HL-60 (cell line): ENCODE measurements around the gene PTGR3.

ENCODE experiments used
- DNase-seq, 2 experiments: peaks; one replicate each; pipeline ENCODE4 v3.0.0-alpha.2; 2010 to 2020; ENCODE audit warnings: low read depth in 1 of 2, low spot score in 1 of 2
- H3K27ac ChIP-seq: fragments of 250-450 bp; sonication (Bioruptor Pico); replicated peaks from 2 replicates; pipeline ENCODE4 v1.5.1; 2020; ENCODE audit warnings: mild to moderate bottlenecking, moderate library complexity
- H3K27me3 ChIP-seq: fragments of 250-450 bp; sonication (Bioruptor Pico); 2 replicates; pipeline ENCODE4 v1.5.1; 2021; ENCODE audit warnings: mild to moderate bottlenecking, moderate library complexity; ENCODE audit not compliant: insufficient read depth, poor library complexity, severe bottlenecking
- H3K4me3 ChIP-seq: replicated peaks from 2 replicates; pipeline ENCODE4 v1.5.1; 2011; ENCODE audit warnings: mild to moderate bottlenecking, control low read depth, low read length; ENCODE audit not compliant: insufficient read depth
- GABPA ChIP-seq: IDR thresholded peaks from 2 replicates; pipeline ENCODE4 v1.6.1; 2012; ENCODE audit warnings: low read depth
- POLR2AphosphoS5 ChIP-seq: IDR thresholded peaks from 2 replicates; pipeline ENCODE4 v1.6.1; 2012; ENCODE audit warnings: low read depth
- SPI1 ChIP-seq: IDR thresholded peaks from 2 replicates; pipeline ENCODE4 v1.6.1; 2012; ENCODE audit warnings: low read depth, mild to moderate bottlenecking, borderline replicate concordance
- TF ChIP-seq, protein P1 (sequence below): IDR thresholded peaks from one replicate; pipeline ENCODE4 v1.5.1; 2011; ENCODE audit warnings: low read length, control low read depth, inconsistent platforms; ENCODE audit not compliant: insufficient read depth
- TF ChIP-seq, protein P2 (sequence below): IDR thresholded peaks from 2 replicates; pipeline ENCODE4 v1.6.1; 2012; ENCODE audit warnings: low read depth; ENCODE audit not compliant: insufficient replicate concordance

Gene PTGR3

DNA sequence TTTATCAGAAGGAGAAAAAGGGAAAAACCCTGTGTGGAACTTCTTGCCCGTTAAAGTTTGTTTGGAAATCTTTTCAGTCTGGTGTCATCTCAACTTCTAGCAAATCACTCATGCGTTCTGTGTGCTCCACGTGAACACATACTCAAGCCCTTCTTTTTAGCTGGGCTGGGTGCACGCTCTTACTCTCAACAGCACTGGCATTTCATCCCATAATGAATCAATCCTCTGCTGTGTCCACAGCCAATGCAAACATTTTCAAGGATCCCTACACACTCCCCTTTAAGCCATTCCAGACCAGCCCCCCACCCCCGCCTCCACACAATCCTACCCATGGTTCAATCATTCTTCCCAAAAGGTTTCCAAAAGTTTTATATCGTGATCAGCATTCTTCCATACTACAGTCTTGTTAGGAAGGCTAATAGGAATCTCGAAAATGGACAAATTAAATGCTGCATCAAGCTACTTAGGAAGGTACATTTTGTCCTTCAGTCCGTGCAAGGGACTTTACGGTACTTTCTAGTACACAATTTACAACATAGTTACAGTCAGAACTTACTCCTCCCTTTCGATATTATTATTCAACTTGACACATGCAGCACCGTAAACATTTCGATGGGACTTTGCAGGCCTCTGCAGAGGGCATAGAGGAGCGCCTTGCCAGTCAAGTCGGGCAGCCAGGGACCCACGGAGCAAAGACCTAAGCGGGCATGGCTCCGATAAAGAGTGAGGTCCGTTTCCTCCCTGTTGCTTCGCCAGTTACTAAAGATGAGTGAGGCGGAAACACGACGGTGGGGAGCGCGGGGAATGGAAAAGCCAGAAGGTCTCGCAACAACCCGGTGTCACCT is 1.4 kb downstream of the PTGR3 start:
- Histone ChIP-seq H3K27me3 (no peaks in the 10 kb centered on the region), H3K27ac (peak overlapping the region; percentile 94), H3K4me3 (peak overlapping the region; percentile 90)
- peak in 1 of 2 experiments; percentile 63 for DNase-seq
- no peak for TF ChIP-seq GABPA
- 0 out of 2 replicates have a peak, but pooled peaks have one; percentile 10 for TF ChIP-seq SPI1

DNA sequence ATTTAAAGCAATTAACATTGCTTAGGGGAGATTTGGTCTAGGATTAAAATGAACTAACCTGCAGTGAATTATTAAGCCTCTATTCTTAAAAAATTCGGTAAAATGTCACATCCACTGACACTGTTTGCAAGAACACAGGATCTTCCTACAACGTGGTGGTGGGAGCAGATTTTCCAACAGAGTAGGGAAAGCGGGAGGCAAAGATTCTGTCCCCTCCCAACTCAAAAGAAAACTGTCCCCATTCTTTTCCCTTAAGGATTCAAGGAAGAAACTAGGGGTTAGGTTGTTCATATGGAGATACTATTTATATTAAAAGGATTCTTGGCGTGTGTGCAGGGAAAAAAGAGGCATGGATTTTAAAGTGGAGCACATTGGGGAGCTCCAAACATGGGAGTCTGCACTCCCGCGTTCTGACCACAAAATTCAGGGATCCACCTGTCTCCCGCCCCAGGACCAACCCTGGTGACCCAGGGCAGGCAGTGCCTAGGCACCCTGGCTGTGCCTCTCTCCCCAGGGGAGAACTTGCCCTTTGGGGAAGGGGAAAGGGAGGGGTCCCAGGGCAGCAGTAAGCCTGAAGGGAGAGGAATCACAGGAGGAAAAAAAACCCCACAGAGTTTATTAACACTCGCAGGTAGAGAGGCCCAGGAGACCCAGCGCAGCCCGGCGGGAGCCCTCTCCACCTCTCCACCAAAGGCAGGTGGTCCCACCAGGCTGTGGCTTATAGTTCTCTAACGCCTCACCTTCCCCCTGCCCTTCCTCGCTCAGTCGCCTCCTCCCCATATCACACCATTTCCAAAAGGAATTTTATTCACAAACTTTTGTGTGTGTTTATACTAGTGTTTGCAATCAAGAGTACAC is 2.3 kb downstream of the PTGR3 start:
- Histone ChIP-seq H3K27ac (peak overlapping the region; percentile 94), H3K27me3 (no peaks in the 10 kb centered on the region), H3K4me3 (peak overlapping the region; percentile 90)
- TF ChIP-seq, protein P1, sequence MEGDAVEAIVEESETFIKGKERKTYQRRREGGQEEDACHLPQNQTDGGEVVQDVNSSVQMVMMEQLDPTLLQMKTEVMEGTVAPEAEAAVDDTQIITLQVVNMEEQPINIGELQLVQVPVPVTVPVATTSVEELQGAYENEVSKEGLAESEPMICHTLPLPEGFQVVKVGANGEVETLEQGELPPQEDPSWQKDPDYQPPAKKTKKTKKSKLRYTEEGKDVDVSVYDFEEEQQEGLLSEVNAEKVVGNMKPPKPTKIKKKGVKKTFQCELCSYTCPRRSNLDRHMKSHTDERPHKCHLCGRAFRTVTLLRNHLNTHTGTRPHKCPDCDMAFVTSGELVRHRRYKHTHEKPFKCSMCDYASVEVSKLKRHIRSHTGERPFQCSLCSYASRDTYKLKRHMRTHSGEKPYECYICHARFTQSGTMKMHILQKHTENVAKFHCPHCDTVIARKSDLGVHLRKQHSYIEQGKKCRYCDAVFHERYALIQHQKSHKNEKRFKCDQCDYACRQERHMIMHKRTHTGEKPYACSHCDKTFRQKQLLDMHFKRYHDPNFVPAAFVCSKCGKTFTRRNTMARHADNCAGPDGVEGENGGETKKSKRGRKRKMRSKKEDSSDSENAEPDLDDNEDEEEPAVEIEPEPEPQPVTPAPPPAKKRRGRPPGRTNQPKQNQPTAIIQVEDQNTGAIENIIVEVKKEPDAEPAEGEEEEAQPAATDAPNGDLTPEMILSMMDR = no peak
- TF ChIP-seq SPI1 (no peak), POLR2AphosphoS5 (no peak; the same call in 1 of the 2 replicates), GABPA (no peak)
- TF ChIP-seq, protein P2, sequence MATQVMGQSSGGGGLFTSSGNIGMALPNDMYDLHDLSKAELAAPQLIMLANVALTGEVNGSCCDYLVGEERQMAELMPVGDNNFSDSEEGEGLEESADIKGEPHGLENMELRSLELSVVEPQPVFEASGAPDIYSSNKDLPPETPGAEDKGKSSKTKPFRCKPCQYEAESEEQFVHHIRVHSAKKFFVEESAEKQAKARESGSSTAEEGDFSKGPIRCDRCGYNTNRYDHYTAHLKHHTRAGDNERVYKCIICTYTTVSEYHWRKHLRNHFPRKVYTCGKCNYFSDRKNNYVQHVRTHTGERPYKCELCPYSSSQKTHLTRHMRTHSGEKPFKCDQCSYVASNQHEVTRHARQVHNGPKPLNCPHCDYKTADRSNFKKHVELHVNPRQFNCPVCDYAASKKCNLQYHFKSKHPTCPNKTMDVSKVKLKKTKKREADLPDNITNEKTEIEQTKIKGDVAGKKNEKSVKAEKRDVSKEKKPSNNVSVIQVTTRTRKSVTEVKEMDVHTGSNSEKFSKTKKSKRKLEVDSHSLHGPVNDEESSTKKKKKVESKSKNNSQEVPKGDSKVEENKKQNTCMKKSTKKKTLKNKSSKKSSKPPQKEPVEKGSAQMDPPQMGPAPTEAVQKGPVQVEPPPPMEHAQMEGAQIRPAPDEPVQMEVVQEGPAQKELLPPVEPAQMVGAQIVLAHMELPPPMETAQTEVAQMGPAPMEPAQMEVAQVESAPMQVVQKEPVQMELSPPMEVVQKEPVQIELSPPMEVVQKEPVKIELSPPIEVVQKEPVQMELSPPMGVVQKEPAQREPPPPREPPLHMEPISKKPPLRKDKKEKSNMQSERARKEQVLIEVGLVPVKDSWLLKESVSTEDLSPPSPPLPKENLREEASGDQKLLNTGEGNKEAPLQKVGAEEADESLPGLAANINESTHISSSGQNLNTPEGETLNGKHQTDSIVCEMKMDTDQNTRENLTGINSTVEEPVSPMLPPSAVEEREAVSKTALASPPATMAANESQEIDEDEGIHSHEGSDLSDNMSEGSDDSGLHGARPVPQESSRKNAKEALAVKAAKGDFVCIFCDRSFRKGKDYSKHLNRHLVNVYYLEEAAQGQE = no peak
- DNase-seq = no peak

DNA sequence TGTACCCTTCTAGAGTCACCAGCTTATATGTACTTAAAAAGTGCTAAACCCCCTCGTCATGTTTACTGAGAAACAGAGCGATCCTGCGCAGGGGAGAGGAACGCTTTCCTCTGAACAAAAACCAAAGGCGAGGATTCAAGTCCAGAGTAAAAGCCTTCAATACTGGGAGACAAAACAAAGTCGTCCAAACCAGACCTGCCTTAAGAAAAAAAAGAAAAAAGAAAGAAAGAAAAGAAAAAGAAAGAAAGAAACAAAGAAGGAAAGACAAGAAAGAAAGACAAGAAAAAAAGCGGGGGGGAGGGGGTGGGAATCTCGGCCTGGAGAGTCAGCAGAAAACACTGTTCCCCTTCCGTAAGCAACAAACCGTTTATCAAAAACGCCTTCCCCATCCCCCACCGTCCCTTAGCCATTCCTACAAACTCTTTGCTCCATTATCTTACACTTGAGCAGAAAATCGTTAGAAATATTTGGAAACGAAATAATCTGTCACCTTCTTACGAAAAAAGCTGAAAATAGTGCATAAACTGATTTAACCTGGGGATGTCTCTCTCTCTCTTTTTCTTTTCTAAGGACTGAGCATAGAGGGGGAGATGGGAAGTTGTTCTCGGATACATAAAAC is 3.3 kb downstream of the PTGR3 start:
- H3K27me3 ChIP-seq = no peaks in the 10 kb centered on the region
- TF ChIP-seq, protein P2 = no peak
- TF ChIP-seq SPI1 (no peak), GABPA (no peak), POLR2AphosphoS5 (no peak)
- TF ChIP-seq, protein P1 = no peak
- no peak for DNase-seq
- no peak overlapping the region for H3K27ac ChIP-seq
- H3K4me3 ChIP-seq = no peak overlapping the region
